PC-9 (cell line): Measurements from ENCODE around the gene LRSAM1.

Source experiments
- CTCF ChIP-seq: fragments of 200-600 bp; sonication (generic); conservative IDR thresholded peaks from 2 replicates; pipeline ENCODE4 v1.6.1; 2017; ENCODE audit warnings: mixed run types, antibody characterized with exemption, mild to moderate bottlenecking, moderate library complexity
- EZH2 ChIP-seq: fragments of 200-600 bp; sonication (generic); IDR thresholded peaks from 2 replicates; pipeline ENCODE4 v1.8.0; 2017; ENCODE audit warnings: antibody characterized with exemption, low read depth

GRCh38 chr9:127541176-127541575, 89.9 kb downstream of the LRSAM1 start:
- TF ChIP-seq EZH2 (no peak), CTCF (no peak)
